Body of pancreas (tissue), 4 donors: ENCODE measurements around the gene CCDC38. TPM values are rescaled to one million over a fixed set of nuclear protein-coding genes. Genes with fewer than 3 reads are reported as not detected.

Experiments used
- ATAC-seq: fragments of 150-250 bp; one replicate; pipeline ENCODE4 v1.9.1; 2016
- DNase-seq, 4 donors: peaks; one replicate each; pipeline ENCODE4 v3.0.0-alpha.2; 2019
- H3K27ac ChIP-seq, 4 donors: fragments of 200-600 bp; sonication (generic); 1 replicate in 3 of 4; 2 replicates in 1 of 4; pipeline versions ENCODE4 v1.5.1 to v1.6.1; 2016 to 2019; ENCODE audit warnings: mild to moderate bottlenecking in 1 of 4, mixed read lengths in 1 of 4, moderate library complexity in 1 of 4
- H3K27me3 ChIP-seq, 2 donors: fragments of 200-600 bp; sonication (generic); one replicate each; pipeline ENCODE4 v1.6.0; 2016; ENCODE audit warnings: mild to moderate bottlenecking in 1 of 2
- H3K36me3 ChIP-seq, 2 donors: fragments of 200-600 bp; sonication (generic); replicated peaks in 1 of 2; 2 replicates each; pipeline ENCODE4 v1.5.1; 2016; ENCODE audit warnings: low read depth in 2 of 2; ENCODE audit not compliant: insufficient read depth in 1 of 2
- H3K4me1 ChIP-seq: fragments of 200-600 bp; sonication (generic); one replicate; pipeline ENCODE4 v1.6.0; 2016
- H3K4me3 ChIP-seq, 2 donors: fragments of 200-600 bp; sonication (generic); 1 replicate in 1 of 2; 2 replicates in 1 of 2; pipeline ENCODE4 v1.5.1; 2016 to 2019
- H3K9me3 ChIP-seq, 3 donors: fragments of 200-600 bp; sonication (generic); 1 replicate in 2 of 3; 2 replicates in 1 of 3; pipeline ENCODE4 v1.5.1; 2016
- POLR2A ChIP-seq, 3 donors: fragments of 450-650 bp; IDR thresholded peaks; one replicate each; pipeline ENCODE4 v1.6.1; 2016; ENCODE audit warnings: antibody characterized with exemption in 3 of 3, mild to moderate bottlenecking in 2 of 3
- WGBS, 2 donors: methylation state at CpG; one replicate each; pipeline ENCODE4 v1.1.5; 2017; 5-methylcytosine and 5-hydroxymethylcytosine counted together
- intact Hi-C: fragments of 100-400 bp; cut with DNase I; formaldehyde crosslinking; loops from one replicate; pipeline ENCODE4 v1.15.1; 2023
- total RNA-seq, 2 donors: library from RNA; depleted of rRNA; stranded (reverse); fragments of >200 nt; gene quantifications; one replicate each; pipeline ENCODE4 v1.1.0, GENCODE V29; 2016
- TF ChIP-seq, protein P1 (sequence below), 7 experiments: fragments of 450-650 bp in 4 of 7; fragments of 200-600 bp in 3 of 7; sonication (generic) in 3 of 7; IDR thresholded peaks; one replicate each; pipeline ENCODE4 v1.5.1; 2016 to 2019; ENCODE audit warnings: antibody characterized with exemption in 7 of 7

Gene CCDC38
- total RNA-seq, 2 donors from 2014 or later = not detected

DNA sequence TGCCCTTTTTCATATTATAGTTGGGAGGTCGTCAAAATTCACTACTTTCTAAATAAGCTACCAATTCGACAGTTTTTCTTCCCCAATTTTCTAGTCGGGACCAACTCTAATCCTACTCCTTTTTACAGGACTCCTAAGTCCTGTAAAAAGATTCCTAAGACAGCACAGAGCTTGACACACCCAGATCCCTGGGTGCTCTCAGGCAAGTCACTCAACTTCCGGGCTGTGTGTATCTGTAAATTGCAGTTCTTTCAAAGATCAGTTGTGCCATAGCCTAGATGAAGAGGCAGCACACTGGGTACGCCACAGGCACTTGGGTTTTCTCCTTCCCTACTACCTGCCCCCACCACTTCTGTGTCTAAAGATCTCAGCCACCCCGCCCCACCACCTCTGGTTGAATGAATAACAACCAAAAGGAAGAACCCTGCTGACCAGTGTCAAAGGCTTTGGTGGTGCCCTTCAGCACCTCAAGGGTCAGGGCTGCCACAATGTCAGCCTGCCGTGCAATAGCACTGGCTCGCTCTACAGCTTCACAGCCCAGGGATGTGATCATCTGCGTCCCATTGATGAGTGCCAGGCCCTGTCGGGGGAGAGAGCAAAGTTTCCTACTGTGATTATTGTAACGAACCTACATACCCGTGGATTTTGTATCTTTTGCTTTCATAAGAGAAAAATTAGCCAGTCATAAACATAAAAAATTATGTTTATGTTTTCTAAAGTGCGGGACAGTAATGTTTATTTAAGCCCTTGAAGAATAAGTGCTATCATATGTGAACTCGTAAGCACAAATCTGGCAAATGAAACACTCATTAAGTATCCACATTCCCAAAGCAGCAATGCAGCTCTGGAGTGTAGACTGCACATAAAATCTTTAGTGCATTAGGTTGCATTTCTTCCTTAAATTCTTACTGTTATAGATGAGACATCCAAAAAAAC lies 44.5 kb upstream of the CCDC38 start:
- Histone ChIP-seq H3K27ac (no peak overlapping the region), H3K9me3 (no peaks in the 10 kb centered on the region), H3K36me3 (no peaks in the 10 kb centered on the region), H3K27me3 (no peaks in the 10 kb centered on the region), H3K4me1 (no peaks in the 10 kb centered on the region), H3K4me3 (no peak overlapping the region)
- intact Hi-C loops = no loop called here
- DNase-seq (no peak), ATAC-seq (no peak)
- 75 to 76% methylated on average over 14 of the region's 14 CpGs for WGBS, 2 donors
- TF ChIP-seq, protein P1, sequence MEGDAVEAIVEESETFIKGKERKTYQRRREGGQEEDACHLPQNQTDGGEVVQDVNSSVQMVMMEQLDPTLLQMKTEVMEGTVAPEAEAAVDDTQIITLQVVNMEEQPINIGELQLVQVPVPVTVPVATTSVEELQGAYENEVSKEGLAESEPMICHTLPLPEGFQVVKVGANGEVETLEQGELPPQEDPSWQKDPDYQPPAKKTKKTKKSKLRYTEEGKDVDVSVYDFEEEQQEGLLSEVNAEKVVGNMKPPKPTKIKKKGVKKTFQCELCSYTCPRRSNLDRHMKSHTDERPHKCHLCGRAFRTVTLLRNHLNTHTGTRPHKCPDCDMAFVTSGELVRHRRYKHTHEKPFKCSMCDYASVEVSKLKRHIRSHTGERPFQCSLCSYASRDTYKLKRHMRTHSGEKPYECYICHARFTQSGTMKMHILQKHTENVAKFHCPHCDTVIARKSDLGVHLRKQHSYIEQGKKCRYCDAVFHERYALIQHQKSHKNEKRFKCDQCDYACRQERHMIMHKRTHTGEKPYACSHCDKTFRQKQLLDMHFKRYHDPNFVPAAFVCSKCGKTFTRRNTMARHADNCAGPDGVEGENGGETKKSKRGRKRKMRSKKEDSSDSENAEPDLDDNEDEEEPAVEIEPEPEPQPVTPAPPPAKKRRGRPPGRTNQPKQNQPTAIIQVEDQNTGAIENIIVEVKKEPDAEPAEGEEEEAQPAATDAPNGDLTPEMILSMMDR (IDR thresholded peaks at IDR 0.05) = no peak
- no peak for TF ChIP-seq POLR2A (IDR thresholded peaks at IDR 0.05)

DNA sequence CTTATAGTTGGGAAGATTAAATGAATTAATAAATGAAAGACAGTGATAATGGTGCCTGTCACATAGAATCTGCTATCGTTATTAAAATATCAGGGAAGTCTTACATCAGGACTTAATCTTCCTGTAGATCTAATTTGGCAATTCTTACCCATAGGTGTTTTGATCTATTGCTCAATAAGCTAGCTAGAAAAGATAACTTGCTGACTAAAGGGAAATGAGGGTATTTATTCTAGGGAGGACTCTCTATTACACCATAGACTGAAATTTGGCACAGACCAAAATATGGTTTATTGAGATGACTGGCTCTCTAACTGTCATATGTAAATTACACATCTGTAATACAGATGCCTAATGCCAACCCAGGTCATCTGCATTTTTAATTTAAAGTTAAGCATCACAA lies 42.3 kb upstream of the CCDC38 start:
- Histone ChIP-seq H3K4me3 (no peak overlapping the region), H3K27me3 (no peaks in the 10 kb centered on the region), H3K36me3 (no peaks in the 10 kb centered on the region), H3K9me3 (no peaks in the 10 kb centered on the region), H3K4me1 (no peaks in the 10 kb centered on the region), H3K27ac (no peak overlapping the region)
- DNase-seq (no peak), ATAC-seq (no peak)
- WGBS, 2 donors = 83 to 88% methylated on average over 1 of the region's 1 CpG
- intact Hi-C loops = no loop called here
- TF ChIP-seq, protein P1 (IDR thresholded peaks at IDR 0.05) = no peak
- no peak for TF ChIP-seq POLR2A (IDR thresholded peaks at IDR 0.05)

DNA sequence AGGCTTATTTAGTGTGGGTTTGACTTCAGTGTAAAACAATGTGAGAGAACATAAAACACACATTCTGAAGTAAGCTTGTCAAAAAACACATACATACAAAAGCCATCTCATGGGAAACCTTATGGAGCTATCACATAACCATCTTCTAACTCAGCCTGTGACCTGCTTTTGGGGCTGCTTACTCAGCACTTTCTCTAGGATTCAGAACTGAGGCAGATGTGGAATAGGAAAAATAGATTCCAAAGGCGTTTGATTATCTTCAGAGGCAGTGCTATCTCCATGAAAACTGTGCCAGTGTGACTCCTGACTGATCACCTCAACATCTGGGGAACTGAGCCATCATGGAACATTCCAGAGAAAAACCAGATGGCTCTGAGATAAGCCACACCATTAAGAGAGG lies 40.2 kb upstream of the CCDC38 start:
- ATAC-seq = no peak
- Histone ChIP-seq H3K4me1 (no peaks in the 10 kb centered on the region), H3K4me3 (no peak overlapping the region), H3K27ac (no peak overlapping the region), H3K27me3 (no peaks in the 10 kb centered on the region), H3K9me3 (no peaks in the 10 kb centered on the region), H3K36me3 (no peaks in the 10 kb centered on the region)
- intact Hi-C loops = no loop called here
- DNase-seq = no peak
- no peak for TF ChIP-seq POLR2A (IDR thresholded peaks at IDR 0.05)
- TF ChIP-seq, protein P1 (IDR thresholded peaks at IDR 0.05) = no peak
- WGBS, 2 donors = 47 to 56% methylated on average over 1 of the region's 1 CpG

DNA sequence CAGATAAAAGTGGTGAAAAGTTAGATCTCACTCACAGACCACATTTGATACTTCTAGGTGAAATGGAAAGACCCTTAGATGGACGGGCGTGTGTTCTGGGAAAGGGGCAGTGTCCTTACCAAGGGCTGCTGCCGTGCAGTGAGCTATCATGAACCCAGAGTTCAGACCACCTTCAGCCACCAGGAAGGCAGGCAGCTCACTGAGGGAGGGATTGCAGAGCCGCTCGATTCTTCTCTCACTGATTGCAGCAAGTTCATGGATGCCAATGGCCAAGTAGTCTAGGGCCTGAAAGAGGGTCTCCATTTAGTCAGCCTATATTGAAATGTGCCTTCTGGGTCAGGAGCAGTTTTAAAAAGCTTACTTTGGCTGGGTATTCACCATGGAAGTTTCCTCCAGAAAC lies 38.0 kb upstream of the CCDC38 start:
- no peak overlapping the region for H3K4me3 ChIP-seq
- H3K9me3 ChIP-seq = no peaks in the 10 kb centered on the region
- ATAC-seq (no peak), DNase-seq (no peak)
- no peaks in the 10 kb centered on the region for H3K27me3 ChIP-seq
- no peaks in the 10 kb centered on the region for H3K36me3 ChIP-seq
- no peak for TF ChIP-seq POLR2A (IDR thresholded peaks at IDR 0.05)
- H3K4me1 ChIP-seq = no peaks in the 10 kb centered on the region
- H3K27ac ChIP-seq = no peak overlapping the region
- WGBS, 2 donors = 81 to 91% methylated on average over 5 of the region's 5 CpGs
- intact Hi-C loops = no loop called here

DNA sequence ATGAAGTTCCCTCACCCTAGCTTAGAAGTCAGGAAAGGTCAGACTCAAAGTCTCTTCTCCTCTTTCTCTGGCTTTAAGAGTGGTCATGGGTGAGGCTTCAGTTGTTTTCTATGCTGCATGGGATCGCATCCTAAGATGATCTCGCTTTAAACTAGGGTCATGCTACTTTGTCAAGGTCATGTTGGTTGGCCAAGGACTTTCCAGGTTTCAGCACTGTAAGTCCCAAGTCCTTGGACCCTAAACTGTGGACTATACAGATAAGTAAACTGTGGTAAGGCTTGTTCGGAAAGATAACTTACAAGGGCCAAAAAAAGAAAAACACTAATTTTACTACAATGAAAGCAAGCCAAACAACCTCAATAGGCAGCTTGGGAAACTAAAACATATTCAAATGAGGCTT lies 36.4 kb upstream of the CCDC38 start:
- Histone ChIP-seq H3K27ac (no peak overlapping the region), H3K27me3 (no peaks in the 10 kb centered on the region), H3K4me1 (no peaks in the 10 kb centered on the region), H3K36me3 (no peaks in the 10 kb centered on the region), H3K4me3 (no peak overlapping the region), H3K9me3 (no peaks in the 10 kb centered on the region)
- 65 to 76% methylated on average over 3 of the region's 3 CpGs for WGBS, 2 donors
- TF ChIP-seq, protein P1 (IDR thresholded peaks at IDR 0.05) = no peak
- no peak for TF ChIP-seq POLR2A (IDR thresholded peaks at IDR 0.05)
- intact Hi-C loops = no loop called here
- DNase-seq (no peak), ATAC-seq (no peak)
